Right cardiac atrium (tissue), 5 donors: Measurements from ENCODE around the gene HDAC7. TPM values are rescaled to one million over a fixed set of nuclear protein-coding genes. Genes with fewer than 3 reads are reported as not detected.
A peak's percentile ranks its signal among the peaks of the same experiment; 100 is the strongest.

Experiments
- ATAC-seq, 2 donors: fragments of 200-7000 bp; cut with Tn5 transposase; one replicate each; pipeline versions ENCODE4 v1.8.0 to v1.9.1; 2020; ENCODE audit warnings: moderate library complexity in 2 of 2, mild to moderate bottlenecking in 1 of 2
- DNase-seq, 3 donors: peaks; one replicate each; pipeline ENCODE4 v3.0.0-alpha.2; 2020
- H3K27ac ChIP-seq: one replicate; pipeline ENCODE4 v1.5.1; 2013; ENCODE audit warnings: mild to moderate bottlenecking, low read length, control low read depth, moderate library complexity
- H3K27me3 ChIP-seq: one replicate; pipeline ENCODE4 v1.6.1; 2013; ENCODE audit not compliant: control insufficient read depth, insufficient read depth
- H3K4me1 ChIP-seq: one replicate; pipeline ENCODE4 v1.6.1; 2013; ENCODE audit warnings: low read length; ENCODE audit not compliant: control insufficient read depth, insufficient read depth
- H3K4me3 ChIP-seq: one replicate; pipeline ENCODE4 v1.5.1; 2013; ENCODE audit warnings: low read length, control low read depth
- H3K9me3 ChIP-seq: one replicate; pipeline ENCODE4 v1.6.1; 2013; ENCODE audit warnings: low read length; ENCODE audit not compliant: control insufficient read depth
- WGBS: extraction: QIAGEN DNeasy Blood & Tissue Kit; methylation state at CpG from one replicate; pipeline ENCODE4 v1.1.7; 2013; 5-methylcytosine and 5-hydroxymethylcytosine counted together
- intact Hi-C, 4 donors: fragments of 100-400 bp; cut with DNase I; formaldehyde crosslinking; loops; one replicate each; pipeline versions ENCODE4 v1.11.0 to v1.14.0; 2022 to 2023
- polyA plus RNA-seq: library from polyadenylated mRNA; stranded (reverse); fragments of 200-250 nt; gene quantifications from one replicate; pipeline ENCODE4 v1.2.3, GENCODE V29; 2013
- total RNA-seq, 4 donors: library from RNA; stranded (reverse); fragmentation: NEBNext Ultra II Directional; extraction: Animal tissue kit (Norgen Biotek cat#: 25700); gene quantifications; one replicate each; pipeline ENCODE4 v1.2.1, GENCODE V29; 2021
- donor health status: healthy with polysubstance abuse.
- donor health status: DM: no; HTN: yes; CAD: no.
- donor health status: DM: no; HTN: no; CAD: no.
- donor health status: DM: no; HTN: yes; CAD: no; lungs with severe emphysema.
- donor health status: DM: yes; HTN: yes; CAD: no.

HDAC7 gene
- total and polyA plus RNA-seq, 5 donors, result 38.0 to 60.1 (median 49.7) TPM

GRCh38 chr12:47769234-47770085, 50.2 kb downstream of the HDAC7 start:
- ATAC-seq, result no peak
- intact Hi-C loops, result loop anchor here in 3 of 4 donors (5.0 kb wide), 1 partner anchor 52 kb away; no protein-coding TSS in a partner anchor
- Histone ChIP-seq H3K4me3 (no peak overlapping the region), H3K27me3 (no peaks in the 10 kb centered on the region), H3K27ac (no peak overlapping the region), H3K9me3 (no peaks in the 10 kb centered on the region), H3K4me1 (peaks cover under 1% of the 10 kb centered on the region)
- DNase-seq, result peak in 1 of 3 donors; percentile 24
- WGBS, result 87% methylated on average over 4 of the region's 4 CpGs

GRCh38 chr12:47768323-47768811, 51.3 kb downstream of the HDAC7 start:
- DNase-seq (no peak), ATAC-seq (no peak)
- H3K27me3 ChIP-seq, result no peaks in the 10 kb centered on the region
- no peak overlapping the region for H3K27ac ChIP-seq
- intact Hi-C loops, result loop anchor here in 1 of 4 donors (5.0 kb wide), 1 partner anchor 51 kb away; no protein-coding TSS in a partner anchor
- no peak overlapping the region for H3K4me3 ChIP-seq
- no peaks in the 10 kb centered on the region for H3K9me3 ChIP-seq
- no peaks in the 10 kb centered on the region for H3K4me1 ChIP-seq
- 47% methylated on average over 2 of the region's 2 CpGs for WGBS

DNA sequence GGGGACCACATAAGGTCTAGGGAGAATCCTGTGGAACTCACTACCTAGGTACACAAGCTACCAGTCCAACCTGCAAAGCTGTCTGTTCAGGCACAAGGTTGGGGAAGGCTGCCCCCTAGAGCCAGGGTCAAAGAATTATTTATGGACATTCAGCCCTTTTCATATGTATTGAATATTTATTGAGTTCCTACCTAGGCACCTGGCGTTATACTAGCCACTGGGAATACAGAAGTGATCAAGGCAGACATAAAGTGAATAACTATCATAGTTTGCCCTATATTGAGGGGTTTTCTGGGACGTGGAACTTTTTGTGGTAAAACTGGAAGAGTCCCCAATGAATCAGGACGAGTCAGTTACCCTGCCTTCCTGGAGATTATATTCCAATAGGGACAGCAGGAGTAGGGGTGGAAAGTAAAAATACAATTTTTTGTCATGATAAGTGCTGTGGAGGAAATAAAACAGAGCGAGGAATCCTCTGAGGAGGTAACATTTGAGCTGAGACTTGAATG, 52.4 kb downstream of the HDAC7 start:
- Histone ChIP-seq H3K27ac (no peak overlapping the region), H3K4me3 (no peak overlapping the region), H3K4me1 (no peaks in the 10 kb centered on the region), H3K9me3 (no peaks in the 10 kb centered on the region), H3K27me3 (no peaks in the 10 kb centered on the region)
- WGBS, result 68% methylated on average over 4 of the region's 4 CpGs
- intact Hi-C loops, result loop anchor here in 2 of 4 donors (2.0 to 5.0 kb wide), 2 partner anchors 50 to 52 kb away; no protein-coding TSS in a partner anchor
- DNase-seq (peak in 2 of 3 donors; percentile 58), ATAC-seq (peak in 1 of 2 donors; percentile 22)

DNA sequence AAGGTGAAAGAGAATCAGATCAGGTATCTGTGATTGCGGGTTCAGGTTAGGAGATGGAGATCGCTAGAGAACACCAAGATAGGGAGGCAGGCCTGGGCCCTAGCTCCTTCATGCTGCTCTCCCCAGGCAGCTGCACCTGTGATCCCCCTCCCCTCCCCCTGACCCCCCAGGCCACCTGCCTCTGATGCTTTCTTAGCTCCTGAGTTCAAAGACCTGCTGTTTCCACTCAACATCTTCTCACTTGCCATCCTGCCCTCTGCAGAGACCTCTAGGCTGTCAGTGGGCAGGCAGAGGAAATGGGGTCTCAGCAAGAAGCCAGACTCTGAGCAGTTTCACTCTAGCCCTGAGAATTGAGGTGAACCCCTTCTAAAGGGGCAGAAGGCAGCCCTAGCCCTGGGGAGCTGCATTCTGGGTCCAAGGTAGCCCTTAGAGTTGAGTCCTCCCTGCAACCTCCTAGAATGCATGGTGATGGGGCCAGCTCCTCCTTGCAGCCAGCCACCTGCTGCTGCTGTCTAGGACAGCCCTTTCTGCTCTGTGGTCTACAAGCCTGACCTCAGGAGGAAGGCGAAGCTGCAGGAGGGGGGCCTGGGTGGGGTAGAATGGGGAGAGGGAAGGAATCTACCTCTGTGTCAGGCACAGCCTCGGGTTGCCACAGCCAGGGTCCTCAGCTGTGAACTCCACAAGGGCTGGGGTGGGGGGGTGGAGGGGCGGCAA, 53.0 kb downstream of the HDAC7 start:
- H3K4me1 ChIP-seq, result no peaks in the 10 kb centered on the region
- ATAC-seq (peak in 1 of 2 donors; percentile 7), DNase-seq (no peak)
- H3K27me3 ChIP-seq, result no peaks in the 10 kb centered on the region
- intact Hi-C loops, result loop anchor here in 2 of 4 donors (2.0 to 5.0 kb wide), 2 partner anchors 49 to 52 kb away; no protein-coding TSS in a partner anchor
- WGBS, result 72% methylated on average over 5 of the region's 5 CpGs
- H3K9me3 ChIP-seq, result no peaks in the 10 kb centered on the region
- no peak overlapping the region for H3K27ac ChIP-seq
- no peak overlapping the region for H3K4me3 ChIP-seq

- peaks cover 4% of the 10 kb centered on the region for H3K4me1 ChIP-seq
Measured at GRCh38 chr12:47763481-47764346, 56.0 kb downstream of the HDAC7 start.

GRCh38 chr12:47762850-47763465, 56.7 kb downstream of the HDAC7 start:
- no peaks in the 10 kb centered on the region for H3K27me3 ChIP-seq
- intact Hi-C loops, result no loop called here
- H3K27ac ChIP-seq, result no peak overlapping the region
- no peaks in the 10 kb centered on the region for H3K9me3 ChIP-seq
- no peak for ATAC-seq
- H3K4me1 ChIP-seq, result peaks cover 4% of the 10 kb centered on the region
- 65% methylated on average over 3 of the region's 3 CpGs for WGBS
- DNase-seq, result peak in 1 of 3 donors; percentile 11
- no peak overlapping the region for H3K4me3 ChIP-seq

More at GRCh38 chr12:47763481-47764346, 56.0 kb downstream of the HDAC7 start:
- ATAC-seq (no peak), DNase-seq (peak in 1 of 3 donors; percentile 13)
- WGBS, result 77% methylated on average over 8 of the region's 8 CpGs
- Histone ChIP-seq H3K4me3 (no peak overlapping the region), H3K9me3 (no peaks in the 10 kb centered on the region), H3K27ac (no peak overlapping the region), H3K27me3 (no peaks in the 10 kb centered on the region)
- intact Hi-C loops, result no loop called here

GRCh38 chr12:47758834-47759690, 60.6 kb downstream of the HDAC7 start, which contains the start of gene RAPGEF3:
Gene RAPGEF3, minus strand, starts transcription at chr12:47758880. Its CDS starts 324 bp downstream, at chr12:47758556.
- Histone ChIP-seq H3K27me3 (no peaks in the 10 kb centered on the region), H3K4me3 (peak within 1 kb of the TSS; percentile 51), H3K27ac (peak within 1 kb of the TSS; percentile 44), H3K9me3 (no peaks in the 10 kb centered on the region), H3K4me1 (peaks cover 15% of the 10 kb centered on the region)
- ATAC-seq (peak; percentile 90 to 91), DNase-seq (peak; percentile 87 to 95 (median 95))
- WGBS, result 3% methylated on average over 57 of the region's 57 CpGs
- intact Hi-C loops, result no loop called here

DNA sequence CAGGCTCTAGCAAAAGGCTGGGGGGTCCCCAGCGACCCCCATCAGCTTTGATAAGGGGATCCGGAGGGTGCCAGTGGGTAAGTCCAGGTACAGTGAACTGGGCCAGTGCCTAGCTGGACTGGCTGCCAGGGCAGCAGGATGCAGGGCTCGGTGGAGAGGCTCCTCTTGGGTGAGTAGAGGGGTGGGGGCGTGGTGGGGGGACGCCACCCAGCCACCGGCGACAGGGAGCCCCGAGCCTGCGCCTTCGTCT, 61.2 kb downstream of the HDAC7 start:
- Histone ChIP-seq H3K4me1 (peaks cover 17% of the 10 kb centered on the region), H3K27ac (peak overlapping the region; percentile 33), H3K9me3 (no peaks in the 10 kb centered on the region), H3K27me3 (no peaks in the 10 kb centered on the region), H3K4me3 (peak overlapping the region; percentile 51)
- intact Hi-C loops, result no loop called here
- 2% methylated on average over 10 of the region's 10 CpGs for WGBS
- no peak for DNase-seq
- no peak for ATAC-seq

GRCh38 chr12:47757840-47758583, 61.7 kb downstream of the HDAC7 start:
- Histone ChIP-seq H3K4me3 (peak overlapping the region; percentile 51), H3K27me3 (no peaks in the 10 kb centered on the region), H3K9me3 (no peaks in the 10 kb centered on the region), H3K27ac (peak overlapping the region; percentile 44), H3K4me1 (peaks cover 19% of the 10 kb centered on the region)
- peak; percentile 5 to 36 for ATAC-seq
- intact Hi-C loops, result no loop called here
- DNase-seq, result peak; percentile 57 to 84 (median 83)
- 41% methylated on average over 20 of the region's 20 CpGs for WGBS
